ENCODE results near the gene CTXND1.

Gene CTXND1

DNA sequence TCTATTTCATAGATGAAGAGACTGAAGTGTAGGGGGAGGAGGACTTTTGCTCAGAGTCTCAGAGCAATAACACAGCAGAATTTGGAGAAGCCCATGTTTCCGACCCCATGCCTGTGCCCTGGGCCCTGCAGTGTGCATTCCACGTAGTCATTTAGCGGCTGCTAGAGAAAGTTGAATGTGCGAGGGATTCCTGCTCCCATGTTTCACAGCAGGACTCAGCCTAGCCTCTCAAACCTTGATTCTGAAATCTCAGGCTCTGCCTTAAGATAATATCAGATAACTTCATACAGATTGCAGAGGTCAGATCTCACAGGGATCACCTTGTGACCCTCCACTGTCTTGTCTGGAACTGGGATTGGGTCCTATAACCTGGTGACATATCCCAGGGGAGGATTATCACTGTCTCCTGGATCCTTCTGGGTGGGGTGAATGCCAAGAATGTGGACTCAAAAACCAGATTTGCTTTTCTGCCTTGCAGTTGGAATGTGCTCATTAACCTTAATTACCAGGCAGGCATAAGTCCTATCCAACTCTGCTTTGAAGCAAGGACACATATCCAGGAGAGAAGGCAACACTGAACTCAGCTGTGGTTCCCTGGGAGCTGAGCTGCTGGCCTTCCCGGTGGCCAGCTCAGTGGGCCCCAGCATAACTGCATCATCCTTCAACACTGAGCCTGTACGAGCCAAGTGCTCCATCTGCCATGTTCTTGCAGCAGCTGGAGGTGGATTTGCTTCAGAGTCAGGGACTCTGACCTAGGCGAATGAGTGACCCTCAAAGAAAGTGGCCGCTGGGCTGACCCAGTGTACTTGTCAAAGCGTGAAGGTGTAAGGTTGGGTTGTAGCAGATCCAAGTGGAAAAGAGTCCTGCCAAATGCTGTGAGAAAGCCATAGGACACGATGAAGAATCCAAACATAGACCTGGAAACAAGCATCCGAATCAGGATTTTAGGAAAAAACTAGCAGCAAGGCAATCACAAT, 43.0 kb downstream of the CTXND1 start:
- DNase-seq (ENCODE audit: low spot score): no peak

DNA sequence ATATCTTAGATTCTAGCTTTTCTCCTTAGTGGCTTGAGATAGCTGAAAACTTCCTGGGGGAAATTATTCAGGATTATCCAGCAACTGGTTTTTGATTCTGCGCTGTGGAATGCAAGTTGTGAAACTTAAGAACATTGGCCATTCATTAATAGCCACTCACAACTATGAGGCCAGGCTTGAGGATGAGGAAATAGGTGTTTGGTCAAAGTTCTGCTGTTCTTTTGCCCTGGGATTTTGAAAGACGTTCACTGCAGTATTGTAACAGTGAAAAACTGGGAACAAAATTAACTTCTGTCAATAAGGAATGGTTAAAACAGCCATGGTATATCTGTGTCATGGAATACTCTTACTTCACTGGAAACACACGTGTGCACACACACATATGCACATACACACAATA, 44.1 kb downstream of the CTXND1 start:
- no peak for DNase-seq (ENCODE audit: low spot score)

DNA sequence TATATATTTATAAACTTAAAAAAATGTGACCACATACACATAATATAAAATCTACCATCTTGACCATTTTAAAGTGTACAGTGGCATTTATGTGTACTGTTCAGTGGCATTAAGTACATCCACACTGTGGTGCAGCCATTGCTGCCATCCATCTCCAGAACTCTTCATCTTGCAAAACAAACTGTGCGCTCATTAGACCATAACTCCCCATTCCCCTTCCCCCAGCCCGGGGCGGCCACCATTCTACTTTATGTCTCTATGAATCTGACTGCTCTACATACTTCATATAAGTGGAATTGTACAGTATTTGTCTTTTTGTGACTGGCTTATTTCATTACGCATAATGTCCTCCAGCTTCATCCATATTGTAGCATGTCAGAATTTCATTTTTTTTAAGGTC, 47.8 kb downstream of the CTXND1 start:
- no peak for DNase-seq (ENCODE audit: low spot score)

DNA sequence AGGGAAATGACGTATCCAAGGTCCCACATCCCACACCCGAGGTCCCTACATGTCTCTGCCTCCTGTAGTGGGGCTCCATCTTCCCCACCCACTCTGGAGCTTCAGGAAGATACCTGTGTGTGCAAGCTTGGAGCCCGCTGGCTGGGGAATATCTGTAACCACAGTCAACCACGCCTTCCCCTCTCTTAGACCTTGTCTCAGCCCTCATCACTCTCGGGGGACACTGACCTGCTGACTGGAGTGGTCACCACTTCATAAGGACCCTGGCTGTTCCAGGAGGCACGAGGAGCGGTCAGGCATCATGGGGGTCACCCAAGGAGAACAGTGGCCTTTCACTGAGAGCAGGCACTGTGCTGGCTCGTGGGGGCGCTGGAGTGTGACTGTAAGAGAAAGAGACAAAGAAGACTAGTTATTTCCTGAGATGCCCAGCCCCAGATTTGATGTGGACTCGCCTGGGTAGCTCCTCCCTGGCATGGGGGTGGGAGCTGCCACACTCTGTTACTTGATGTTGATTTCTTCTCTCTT, 48.6 kb downstream of the CTXND1 start:
- no peak for DNase-seq (ENCODE audit: low spot score)

DNA sequence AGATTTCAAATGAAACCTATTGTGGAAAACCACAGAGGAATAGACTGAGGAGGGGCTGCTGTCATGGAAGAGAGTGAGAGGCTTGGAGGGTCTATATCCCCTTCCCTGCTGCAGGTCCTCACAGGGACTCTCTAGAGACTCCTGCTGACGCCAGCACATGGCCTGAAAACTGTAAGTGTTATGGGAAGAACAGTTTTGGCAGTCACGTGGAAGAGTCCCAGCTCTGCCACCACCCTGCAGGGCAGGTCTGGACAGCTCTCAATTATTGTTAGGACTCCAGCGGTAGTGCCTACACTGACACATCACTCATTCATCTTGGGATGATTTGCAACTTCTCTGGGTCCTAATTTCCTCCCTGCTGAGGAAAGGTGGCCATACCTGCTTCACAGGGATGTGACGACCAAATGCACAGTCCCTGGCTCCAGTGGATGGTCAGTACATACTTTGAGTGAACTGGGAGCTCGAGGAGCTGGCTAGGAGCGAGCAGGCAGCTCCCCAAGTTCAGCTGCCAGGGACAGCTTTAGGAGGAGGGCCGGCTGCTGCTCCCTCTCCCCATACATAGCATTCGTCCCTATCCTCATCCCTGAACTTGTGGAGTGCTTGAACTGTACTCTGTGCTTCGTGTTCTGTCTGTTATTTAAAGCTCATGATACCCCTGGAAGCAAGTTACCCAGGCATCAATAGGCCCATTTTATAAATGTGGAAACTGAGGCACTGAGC, 49.2 kb downstream of the CTXND1 start:
- no peak for DNase-seq (ENCODE audit: low spot score)

DNA sequence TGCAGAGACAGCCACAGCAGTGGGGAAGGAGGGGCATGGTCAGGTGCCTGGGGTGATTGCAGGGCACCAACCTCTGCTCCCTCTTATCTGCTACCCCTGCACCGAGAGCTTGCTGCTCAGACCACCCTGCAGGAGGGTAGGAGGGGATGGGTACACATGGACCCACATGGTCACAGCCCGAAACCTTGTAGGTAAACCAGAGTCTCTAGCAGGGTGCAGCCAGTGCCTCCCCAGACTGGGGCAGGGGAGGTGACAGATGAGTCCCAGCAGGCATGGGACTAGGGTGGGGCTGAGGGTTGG, 50.0 kb downstream of the CTXND1 start:
- no peak for DNase-seq (ENCODE audit: low spot score)

DNA sequence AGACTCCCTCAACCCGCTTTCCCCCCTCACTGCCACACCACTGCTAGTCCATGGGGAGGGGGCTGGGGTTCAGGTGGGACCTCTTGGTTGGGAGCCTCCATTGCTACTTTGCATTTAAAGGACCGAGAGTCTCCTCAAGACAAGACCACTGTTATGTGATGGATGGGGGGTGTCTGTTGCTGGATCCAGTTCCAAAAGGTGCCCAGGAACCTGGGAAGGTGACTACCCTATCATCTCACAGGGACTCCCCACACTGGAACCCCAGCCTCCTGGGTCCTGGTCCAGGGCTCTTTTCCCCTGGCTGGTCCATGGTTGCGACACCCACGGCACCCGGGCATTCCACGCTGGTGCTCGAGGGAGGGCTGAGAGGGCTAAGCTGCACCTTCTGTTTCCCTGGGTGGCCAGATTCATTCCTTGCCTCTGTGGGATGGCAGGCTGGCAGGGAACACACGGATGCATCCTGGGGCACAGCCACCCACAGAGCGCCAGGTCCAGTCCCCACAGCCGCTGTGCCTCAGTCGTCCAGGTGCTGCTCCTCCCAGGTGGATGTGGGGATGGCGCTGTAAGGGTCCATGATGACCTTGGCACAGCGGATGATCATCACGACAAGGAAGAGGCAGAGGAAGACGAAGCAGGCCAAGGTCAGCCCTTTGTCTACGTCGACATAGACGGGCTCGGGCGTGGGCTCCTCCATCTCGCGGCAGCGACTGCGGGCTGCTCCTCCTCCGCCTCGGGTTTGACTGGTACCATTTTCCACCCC, 50.6 kb downstream of the CTXND1 start:
- no peak for DNase-seq (ENCODE audit: low spot score)

DNA sequence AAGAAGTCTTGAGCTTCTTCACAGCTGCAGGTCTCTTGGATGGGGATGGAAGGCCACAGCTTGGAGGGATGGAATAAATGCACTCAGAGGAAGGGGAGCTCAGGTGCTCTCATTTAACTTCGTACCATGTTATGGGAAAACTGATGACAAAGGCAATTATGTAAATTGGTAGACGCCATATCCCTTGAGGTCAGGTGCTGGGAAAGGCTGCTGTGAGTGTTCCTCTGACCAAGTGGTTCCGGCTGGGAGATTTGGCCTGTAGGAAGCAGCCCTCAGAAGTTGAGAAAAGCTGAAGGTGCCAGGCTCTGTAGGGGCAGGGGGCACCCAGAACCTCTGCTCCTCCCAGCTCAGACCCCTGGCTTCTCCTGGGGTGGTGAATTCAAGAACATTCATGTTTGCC, 52.1 kb downstream of the CTXND1 start:
- DNase-seq (ENCODE audit: low spot score): no peak

DNA sequence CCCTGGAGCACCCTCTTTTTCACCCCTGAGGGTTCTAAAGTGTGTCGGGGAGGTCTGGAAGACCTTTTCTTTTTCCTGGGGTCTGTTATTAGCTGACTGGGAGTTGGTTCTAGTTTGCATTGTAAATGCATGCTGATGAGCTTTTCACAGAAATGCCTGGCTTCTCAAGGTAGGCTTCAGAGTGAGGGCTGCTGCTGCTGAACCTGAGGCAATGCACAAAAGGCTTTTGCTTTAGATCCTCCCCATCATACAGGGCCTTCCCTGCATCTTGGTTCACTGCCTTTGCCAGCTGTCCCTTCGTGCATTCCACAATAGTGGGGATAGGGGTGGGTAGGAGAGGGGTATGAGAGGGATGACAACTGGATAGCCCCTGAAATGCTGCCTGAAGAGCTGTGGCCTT, 52.6 kb downstream of the CTXND1 start:
- no peak for DNase-seq (ENCODE audit: low spot score)

DNA sequence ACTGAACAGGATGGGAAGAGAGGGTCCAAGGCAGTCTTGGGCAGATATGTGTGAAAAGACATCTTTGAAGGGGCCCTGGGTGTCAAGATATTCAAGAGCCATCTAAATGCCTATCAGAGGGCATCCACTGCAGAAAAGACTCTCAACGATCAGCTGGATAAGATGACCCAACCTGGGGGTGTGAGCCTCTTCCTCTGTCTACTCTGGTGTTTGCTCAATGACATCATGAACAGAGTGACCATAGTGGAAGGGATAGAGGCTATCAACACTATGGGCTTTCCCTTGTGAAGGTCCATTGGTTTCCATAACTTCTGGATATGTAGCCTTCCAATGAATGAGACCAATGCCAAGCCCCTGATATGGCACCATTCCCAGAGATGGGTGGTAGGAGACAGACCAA, 57.1 kb downstream of the CTXND1 start:
- no peak for DNase-seq (ENCODE audit: low spot score)

DNA sequence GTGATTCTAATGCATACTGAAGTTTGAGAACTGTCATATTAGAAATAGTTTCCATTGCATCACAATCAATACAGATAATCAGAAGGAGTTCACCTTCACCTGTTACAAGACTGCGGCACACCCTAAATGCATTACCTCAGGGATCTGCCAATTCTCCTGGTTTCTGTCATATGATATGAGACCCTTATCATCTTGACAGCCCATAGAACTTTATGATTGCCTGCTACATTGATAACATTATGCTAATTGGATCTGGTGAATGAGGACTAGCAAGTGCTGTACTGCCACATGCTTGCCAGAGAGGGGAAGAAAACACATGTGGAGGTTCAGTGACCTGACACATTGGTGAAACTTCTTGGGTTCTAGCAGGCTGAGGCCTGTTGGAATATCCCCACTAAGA, 57.8 kb downstream of the CTXND1 start:
- DNase-seq (ENCODE audit: low spot score): no peak

DNA sequence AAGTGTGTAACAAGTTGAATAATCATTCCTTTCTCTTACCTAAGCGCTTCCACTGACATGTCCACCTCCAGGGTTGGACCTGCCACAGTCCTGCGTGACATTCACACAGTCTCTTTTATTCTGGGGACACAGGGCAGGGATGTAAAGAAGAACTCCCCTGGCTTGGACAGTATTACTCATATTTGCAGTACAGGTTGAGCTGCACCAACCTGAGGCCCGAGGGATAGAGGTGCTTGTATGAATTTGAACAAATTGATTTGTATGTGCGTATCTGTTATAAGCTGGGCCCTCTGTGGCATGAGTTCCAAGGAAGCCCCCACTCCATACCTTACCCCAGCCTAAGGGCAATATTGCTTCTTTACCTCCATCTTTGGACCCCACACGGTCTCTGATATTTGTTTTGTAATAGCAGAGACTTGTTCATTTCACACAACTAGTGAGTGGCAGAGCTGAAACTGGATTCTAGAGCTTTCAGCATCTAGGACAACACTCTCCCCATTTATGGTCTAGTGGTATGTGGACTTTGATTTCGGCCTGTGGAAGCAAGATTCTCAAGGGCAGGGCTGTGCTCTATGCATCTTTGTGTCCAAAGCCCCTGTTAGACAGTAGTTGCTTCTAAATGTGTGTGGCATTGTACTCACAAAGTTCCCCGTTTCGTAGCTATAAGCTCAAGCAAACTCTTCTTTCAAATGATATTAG, 60.0 kb downstream of the CTXND1 start:
- no peak for DNase-seq (ENCODE audit: low spot score)

DNA sequence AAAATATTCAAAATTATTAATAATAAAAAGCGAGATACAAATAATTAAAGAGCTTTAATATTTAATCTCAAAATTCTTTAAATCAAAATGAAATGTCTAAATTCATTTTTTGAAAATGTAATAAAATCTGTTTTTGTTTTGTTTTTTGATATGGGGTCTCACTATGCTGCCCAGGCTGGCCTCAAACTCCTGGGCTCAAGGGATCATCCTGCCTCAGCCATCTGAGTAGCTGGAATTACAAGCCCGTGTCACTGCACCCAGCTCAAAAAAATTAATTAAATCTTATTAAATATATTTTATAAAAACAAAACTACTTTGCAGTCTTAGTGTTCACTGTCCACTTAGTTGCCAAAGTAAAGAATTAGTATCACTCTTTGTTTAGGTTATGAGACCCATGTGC, 60.8 kb downstream of the CTXND1 start:
- no peak for DNase-seq (ENCODE audit: low spot score)

DNA sequence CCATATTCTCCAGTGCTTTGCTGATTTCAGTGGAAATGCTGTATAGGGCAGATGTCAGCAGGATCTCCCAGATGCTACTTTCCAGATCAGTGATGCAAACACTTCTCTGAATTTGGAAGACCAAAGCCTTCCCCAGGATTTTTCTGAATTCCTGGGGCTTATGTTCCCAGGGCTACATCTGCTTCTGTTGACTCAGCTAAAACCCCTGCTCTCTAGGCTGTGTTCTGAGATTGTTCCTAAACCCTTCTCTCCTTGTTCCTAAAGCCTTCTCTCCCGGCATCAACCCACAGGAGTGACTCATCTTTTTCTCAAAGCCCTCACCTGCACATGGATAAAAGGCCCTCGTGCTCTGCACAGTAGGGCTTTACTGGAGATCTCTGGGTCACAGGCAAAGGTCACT, 63.8 kb downstream of the CTXND1 start:
- no peak for DNase-seq (ENCODE audit: low spot score)

DNA sequence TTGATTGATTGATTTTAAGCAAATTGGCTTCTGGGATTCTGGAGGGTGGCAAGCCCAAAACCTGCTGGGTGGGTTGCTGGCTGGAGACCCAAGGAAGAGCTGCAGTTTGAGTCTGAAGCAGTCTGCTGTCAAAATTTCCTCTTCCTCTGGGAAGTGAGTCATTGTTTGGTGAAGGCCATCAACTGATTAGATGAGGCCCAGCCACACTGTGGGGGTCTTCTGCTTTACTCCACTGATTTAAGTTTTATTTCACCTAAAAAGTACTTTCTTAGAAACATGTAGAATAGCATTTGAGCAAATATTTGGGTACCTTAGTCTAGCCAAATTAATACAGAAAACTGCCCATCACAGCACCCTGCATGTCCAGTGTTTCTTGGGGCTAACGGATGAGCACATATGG, 65.4 kb downstream of the CTXND1 start:
- DNase-seq (ENCODE audit: low spot score): no peak

DNA sequence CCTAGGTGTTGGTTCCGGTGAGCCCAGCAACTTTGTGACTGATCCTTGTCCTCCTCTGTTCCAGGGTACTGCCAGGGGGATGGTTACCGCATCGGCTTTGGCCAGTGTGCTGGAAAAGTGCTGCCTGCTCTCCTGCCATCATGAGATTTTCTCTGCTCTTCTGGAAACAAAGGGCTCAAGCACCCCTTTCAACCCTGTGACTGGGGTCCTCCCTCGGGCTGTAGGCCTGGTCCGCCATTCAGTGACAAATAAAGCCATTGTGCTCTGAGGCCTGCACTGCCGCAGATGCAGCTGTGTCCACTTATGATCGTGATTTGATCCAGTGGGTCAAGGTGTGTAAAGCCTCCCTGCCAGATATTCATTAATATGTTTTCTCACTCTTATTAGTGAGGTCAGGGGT, 65.9 kb downstream of the CTXND1 start:
- DNase-seq (ENCODE audit: low spot score): no peak

DNA sequence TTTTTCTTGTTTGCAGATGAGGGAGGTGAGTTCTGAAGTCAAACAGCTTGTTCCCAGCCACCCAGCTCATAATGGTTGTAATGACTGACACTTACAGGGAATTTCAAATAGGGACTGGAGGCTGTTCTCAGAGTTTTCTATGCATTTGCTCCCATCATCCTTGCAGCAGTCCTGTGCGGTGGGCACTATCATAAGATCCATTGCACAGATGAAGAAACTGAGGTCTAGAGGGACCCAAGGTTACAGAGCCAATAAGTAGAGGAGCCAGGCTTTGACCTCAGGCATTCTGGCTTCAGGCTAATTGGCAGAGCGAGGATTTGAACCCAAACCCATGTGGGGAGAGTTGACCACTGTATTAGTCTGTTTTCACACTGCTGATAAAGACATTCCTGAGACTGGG, 66.9 kb downstream of the CTXND1 start:
- no peak for DNase-seq (ENCODE audit: low spot score)

DNA sequence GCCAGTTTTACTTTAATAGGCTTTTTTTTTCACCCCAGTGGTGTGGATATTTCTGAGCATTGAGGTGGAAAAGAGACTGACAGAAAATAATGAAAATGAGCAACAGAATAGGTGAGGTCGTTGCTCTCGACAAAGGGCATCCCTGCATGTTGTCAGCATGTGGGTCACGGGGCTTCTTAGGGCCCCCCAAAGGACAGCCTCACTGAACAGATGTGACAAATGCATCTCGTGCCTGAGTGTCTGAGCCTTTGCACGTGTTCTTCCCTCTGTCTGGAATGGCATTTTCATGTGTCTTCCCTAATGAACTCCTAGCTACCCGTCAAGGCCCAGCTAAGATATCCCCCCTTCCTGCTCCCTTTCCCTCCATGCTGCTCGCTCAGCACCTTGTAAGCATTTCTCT, 67.5 kb downstream of the CTXND1 start:
- DNase-seq (ENCODE audit: low spot score): no peak

DNA sequence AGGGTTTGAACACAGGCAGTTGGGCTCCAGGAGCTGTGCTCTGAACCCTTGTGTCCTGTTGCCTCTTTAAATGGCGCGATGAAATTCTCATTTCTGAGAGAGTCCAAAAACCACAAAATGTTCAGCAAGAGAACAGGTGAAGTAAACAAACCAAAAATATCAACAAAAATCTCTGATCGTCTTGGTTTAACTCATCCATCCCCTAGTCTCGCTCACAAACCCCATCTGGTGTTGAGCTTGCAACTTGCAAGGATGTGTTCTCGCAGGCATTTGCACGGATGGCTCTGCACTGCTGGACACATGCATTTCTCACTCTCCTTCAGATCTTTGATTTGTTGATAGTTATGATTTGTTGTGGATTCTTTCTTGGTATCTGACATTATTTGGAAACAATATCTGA, 68.1 kb downstream of the CTXND1 start:
- no peak for DNase-seq (ENCODE audit: low spot score)

DNA sequence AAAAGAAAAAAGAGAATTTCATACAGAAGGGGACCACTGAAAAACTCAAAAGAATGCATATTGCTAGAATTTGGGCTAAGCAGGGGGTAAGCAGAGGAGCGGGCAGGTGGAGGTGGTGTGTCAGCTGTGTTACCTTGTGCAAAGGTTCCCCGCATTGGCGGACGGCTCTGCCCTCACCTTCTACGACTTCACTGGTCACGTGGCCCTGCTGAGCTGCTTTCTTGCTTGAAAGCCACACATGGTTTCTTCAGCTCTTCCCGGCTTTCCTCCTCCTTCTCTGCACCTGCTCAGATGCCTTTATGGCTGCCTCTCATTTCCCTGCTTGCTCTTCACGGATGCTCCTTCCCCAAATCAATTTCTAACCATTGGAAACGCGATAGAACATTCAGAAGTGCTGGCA, 68.7 kb downstream of the CTXND1 start:
- no peak for DNase-seq (ENCODE audit: low spot score)

DNA sequence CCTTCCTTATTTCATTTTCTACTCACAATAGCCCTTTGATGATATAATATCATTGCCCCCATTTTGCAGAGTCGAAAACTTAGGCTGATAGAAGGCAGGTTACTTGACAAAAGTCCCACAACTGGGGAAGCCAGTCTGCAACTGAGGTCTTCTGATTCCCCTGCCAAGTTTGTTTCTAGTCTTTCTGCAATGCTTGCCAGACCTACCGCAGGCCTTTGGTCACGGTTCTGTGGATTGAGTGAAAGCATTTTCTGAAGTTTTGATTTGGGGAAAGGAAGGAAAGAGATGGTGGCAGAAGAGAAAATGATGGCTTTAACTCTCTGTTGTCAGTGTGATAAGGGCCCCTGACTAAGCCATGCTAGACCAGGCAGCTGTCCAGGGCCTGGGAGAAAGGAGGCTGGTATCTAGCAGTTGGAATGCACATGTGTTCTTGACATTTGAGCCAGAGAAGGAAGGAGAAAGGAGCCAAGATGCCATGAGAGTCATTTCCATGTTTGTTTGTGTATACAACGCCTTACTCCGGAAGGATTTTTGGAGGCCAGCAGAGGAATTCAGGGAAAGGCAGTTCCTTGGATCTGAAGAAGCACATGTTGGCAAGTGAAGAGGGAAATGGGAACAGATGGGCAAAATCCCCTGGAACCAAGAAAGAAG, 69.3 kb downstream of the CTXND1 start:
- DNase-seq (ENCODE audit: low spot score): no peak

DNA sequence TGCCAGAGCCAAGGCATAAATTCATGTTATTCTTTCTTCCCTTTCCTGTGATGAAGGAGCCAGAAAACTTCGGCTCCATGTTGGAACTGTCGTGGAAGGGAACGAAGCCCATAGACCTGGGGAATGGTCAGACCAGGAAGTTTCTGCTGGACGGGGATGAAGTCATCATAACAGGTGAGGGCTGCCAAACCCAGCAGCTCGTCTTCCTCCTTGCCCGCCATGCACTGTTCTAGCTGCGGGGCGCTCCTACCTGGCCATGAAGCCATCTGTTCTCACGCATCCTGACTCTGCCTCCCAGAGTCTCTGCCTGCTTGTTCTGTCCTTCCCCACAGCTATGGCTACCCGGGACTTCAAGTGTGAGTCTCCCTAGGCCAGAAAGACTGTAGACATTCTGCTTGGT, 71.0 kb downstream of the CTXND1 start:
- DNase-seq (ENCODE audit: low spot score): no peak

All from kidney capillary endothelial cell (primary cell).